Epithelial cell of proximal tubule (primary cell): Measurements from ENCODE around the gene RASL10A. TPM values are rescaled to one million over a fixed set of nuclear protein-coding genes. Genes with fewer than 3 reads are reported as not detected.

Source experiments
- DNase-seq: peaks from one replicate; pipeline ENCODE4 v3.0.0-alpha.2; 2011; ENCODE audit warnings: low read depth
- H3K4me3 ChIP-seq: 2 replicates; pipeline ENCODE4 v1.5.1; 2011; ENCODE audit warnings: low read depth, mild to moderate bottlenecking, low read length
- CTCF ChIP-seq: conservative IDR thresholded peaks from 2 replicates; pipeline ENCODE4 v1.5.1; 2012; ENCODE audit warnings: low read depth, mild to moderate bottlenecking, low read length
- total RNA-seq: library from RNA; depleted of rRNA; stranded (reverse); fragments of >200 nt; gene quantifications from 2 replicates; pipeline ENCODE4 v1.2.3, GENCODE V29; 2015

RASL10A gene
- total RNA-seq, 1 donor from 2014 or later: 0.12 TPM

- no peak overlapping the region for H3K4me3 ChIP-seq
- no peak for TF ChIP-seq CTCF
- DNase-seq: no peak
Measured at GRCh38 chr22:29339381-29340235, 24.1 kb upstream of the RASL10A start.

- no peak for TF ChIP-seq CTCF
- no peak for DNase-seq
- H3K4me3 ChIP-seq: no peak overlapping the region
Measured at GRCh38 chr22:29338398-29338797, 22.9 kb upstream of the RASL10A start.

GRCh38 chr22:29337631-29338284, 22.3 kb upstream of the RASL10A start:
- DNase-seq: no peak
- H3K4me3 ChIP-seq: no peak overlapping the region
- no peak for TF ChIP-seq CTCF

- no peak for DNase-seq
- TF ChIP-seq CTCF: no peak
Measured at GRCh38 chr22:29336751-29337490, 21.4 kb upstream of the RASL10A start.

GRCh38 chr22:29335656-29336055, 20.2 kb upstream of the RASL10A start:
- no peak overlapping the region for H3K4me3 ChIP-seq
- TF ChIP-seq CTCF: no peak
- DNase-seq: no peak

More at GRCh38 chr22:29336751-29337490, 21.4 kb upstream of the RASL10A start:
- H3K4me3 ChIP-seq: no peak overlapping the region

GRCh38 chr22:29334696-29335344, 19.3 kb upstream of the RASL10A start:
- no peak for TF ChIP-seq CTCF
- no peak for DNase-seq
- no peak overlapping the region for H3K4me3 ChIP-seq
